ENCODE measurements around the gene SLC38A2. TPM values are rescaled to one million over a fixed set of nuclear protein-coding genes. Genes with fewer than 3 reads are reported as not detected.

Gene SLC38A2
- total RNA-seq, 1 experiment from 2014 or later, result 453 TPM

- WGBS (ENCODE audit: extremely low coverage, insufficient read length, low lambda C conversion rate), result no CpG with 5 or more reads among the region's 3 CpGs
- H3K23me2 ChIP-seq (ENCODE audit: insufficient read length, low read depth, low read length, poor library complexity, severe bottlenecking), result peaks cover 7% of the 10 kb centered on the region
- peaks cover 2% of the 10 kb centered on the region; the same call in 1 of the 2 replicates for H3K79me2 ChIP-seq (ENCODE audit: insufficient read depth, low read length)
- no peak overlapping the region for H2BK12ac ChIP-seq (ENCODE audit: insufficient read length, low read depth, low read length)
- H3K9me3 ChIP-seq (ENCODE audit: control insufficient read depth, low read depth, low read length), result no peaks in the 10 kb centered on the region
- H3K79me1 ChIP-seq (ENCODE audit: insufficient read depth, low read depth, low read length, poor library complexity, severe bottlenecking), result no peaks in the 10 kb centered on the region
- no peak overlapping the region for H3K4me2 ChIP-seq (ENCODE audit: insufficient read depth, insufficient read length, low read length)
- Mint-ChIP-seq H3K27ac (peak overlapping the region in 2 of 3 experiments; percentile 20 to 24; a peak in 3 of 7 replicates), H3K4me1 (peaks cover 43 to 59% of the 10 kb centered on the region in 2 experiments), H3K9me3 (peaks cover 1 to 7% of the 10 kb centered on the region in 2 experiments; a peak in 3 of 5 replicates), H3K4me3 (no peak overlapping the region; a peak in 1 of 5 replicates), H3K27me3 (ENCODE audit: low read depth) (no peaks in the 10 kb centered on the region), H3K36me3 (ENCODE audit: insufficient read depth in 1 of 3, low read depth in 3 of 3) (peaks cover 0 to 10% (median 4%) of the 10 kb centered on the region in 3 experiments; a peak in 4 of 7 replicates)
- no peak overlapping the region for H2BK5ac ChIP-seq (ENCODE audit: insufficient read length, low read length)
- no peak overlapping the region for H2BK20ac ChIP-seq (ENCODE audit: low read depth, low read length, poor library complexity, severe bottlenecking)
- no peaks in the 10 kb centered on the region for H3K27me3 ChIP-seq (ENCODE audit: insufficient read depth, low read length)
- TF ChIP-seq CTCF (conservative IDR thresholded peaks at IDR 0.05), result no peak
- no peak overlapping the region for H3K23ac ChIP-seq (ENCODE audit: insufficient read length, low read depth, low read length)
- no peak overlapping the region for H3K14ac ChIP-seq (ENCODE audit: insufficient read depth, low read length)
- no peak overlapping the region for H2BK15ac ChIP-seq (ENCODE audit: low read depth, low read length)
- H4K5ac ChIP-seq (ENCODE audit: insufficient read length, low read depth, low read length), result no peak overlapping the region
- no peak overlapping the region for H2AK5ac ChIP-seq (ENCODE audit: insufficient read length, low read length)
- no peak for DNase-seq
- H3K9ac ChIP-seq (ENCODE audit: extremely low read depth, insufficient read length, low read length), result no peak overlapping the region
- no peak overlapping the region for H4K91ac ChIP-seq (ENCODE audit: insufficient read length, low read depth, low read length)
- H4K8ac ChIP-seq (replicated peaks; ENCODE audit: insufficient read length, low read depth, low read length), result no peak overlapping the region
- no peak overlapping the region for H3K27ac ChIP-seq (ENCODE audit: insufficient read length, low read depth, low read length)
- H3K4me1 ChIP-seq (ENCODE audit: insufficient read depth, low read length), result peaks cover 4% of the 10 kb centered on the region; the same call in 1 of the 2 replicates
- H4K20me1 ChIP-seq (ENCODE audit: control insufficient read depth, insufficient read depth, insufficient read length), result no peaks in the 10 kb centered on the region
- H3K18ac ChIP-seq (ENCODE audit: insufficient read length, low read depth, low read length), result no peak overlapping the region
- no peak overlapping the region for H3T11ph ChIP-seq (ENCODE audit: low read length)
- no peak overlapping the region for H2BK120ac ChIP-seq (ENCODE audit: low read depth, low read length, poor library complexity, severe bottlenecking)
- H3K56ac ChIP-seq (ENCODE audit: insufficient read length, low read depth, low read length), result no peak overlapping the region
- no peak overlapping the region for H2AFZ ChIP-seq (ENCODE audit: low read length)
- no peak overlapping the region for H3K4ac ChIP-seq (ENCODE audit: low read depth, low read length)
Observed at GRCh38 chr12:46380022-46380796, 7.6 kb upstream of the SLC38A2 start.
